Mesenchymal stem cell (in vitro differentiated cells and primary cell): Measurements from ENCODE around the gene PKIG.

Experiments used
- DNase-seq: peaks from one replicate; pipeline ENCODE4 v3.0.0-alpha.2; 2013
- H2AFZ ChIP-seq: one replicate; pipeline ENCODE4 v1.6.1; 2013; ENCODE audit warnings: low read depth, mild to moderate bottlenecking, control low read depth, inconsistent platforms, low read length, moderate library complexity
- H2AK5ac ChIP-seq: 2 replicates; pipeline ENCODE4 v1.6.1; 2013; ENCODE audit warnings: low read length, moderate library complexity, mild to moderate bottlenecking, inconsistent platforms; ENCODE audit not compliant: severe bottlenecking
- H2BK120ac ChIP-seq: one replicate; pipeline ENCODE4 v1.6.1; 2013; ENCODE audit warnings: low read depth, mild to moderate bottlenecking, inconsistent platforms, low read length, moderate library complexity
- H2BK12ac ChIP-seq, 2 experiments: one replicate each; pipeline ENCODE4 v1.6.1; 2013; ENCODE audit warnings: inconsistent platforms in 2 of 2, low read length in 2 of 2, mild to moderate bottlenecking in 2 of 2, moderate library complexity in 2 of 2, control low read depth in 1 of 2
- H2BK15ac ChIP-seq: one replicate; pipeline ENCODE4 v1.6.1; 2013; ENCODE audit warnings: mild to moderate bottlenecking, low read depth, inconsistent platforms; ENCODE audit not compliant: poor library complexity, severe bottlenecking
- H2BK5ac ChIP-seq: 2 replicates; pipeline ENCODE4 v1.6.1; 2013; ENCODE audit warnings: low read depth, mild to moderate bottlenecking, low read length, control low read depth, inconsistent platforms; ENCODE audit not compliant: poor library complexity, severe bottlenecking
- H3K14ac ChIP-seq, 2 experiments: one replicate each; pipeline ENCODE4 v1.6.1; 2013; ENCODE audit warnings: inconsistent platforms in 2 of 2, low read length in 2 of 2, control low read depth in 1 of 2, mild to moderate bottlenecking in 1 of 2, moderate library complexity in 1 of 2
- H3K18ac ChIP-seq, 2 experiments: one replicate each; pipeline ENCODE4 v1.6.1; 2013; ENCODE audit warnings: inconsistent platforms in 2 of 2, low read length in 2 of 2, control low read depth in 1 of 2, low read depth in 1 of 2, mild to moderate bottlenecking in 1 of 2
- H3K23ac ChIP-seq, 2 experiments: one replicate each; pipeline ENCODE4 v1.6.1; 2013; ENCODE audit warnings: inconsistent platforms in 2 of 2, low read length in 2 of 2, mild to moderate bottlenecking in 2 of 2, moderate library complexity in 2 of 2, control low read depth in 1 of 2
- H3K27ac ChIP-seq: 2 replicates; pipeline ENCODE4 v1.5.1; 2013; ENCODE audit warnings: mild to moderate bottlenecking, moderate library complexity, low read length, control low read depth, inconsistent platforms; ENCODE audit not compliant: poor library complexity, severe bottlenecking
- H3K27me3 ChIP-seq, 2 experiments: 2 replicates each; pipeline versions ENCODE4 v1.6.1 to v1.7.0; 2013; ENCODE audit warnings: low read length in 2 of 2, mild to moderate bottlenecking in 2 of 2, moderate library complexity in 2 of 2, control low read depth in 1 of 2, inconsistent platforms in 1 of 2; ENCODE audit not compliant: control insufficient read depth in 1 of 2, insufficient read depth in 1 of 2
- H3K36me3 ChIP-seq, 2 experiments: 2 replicates each; pipeline versions ENCODE4 v1.6.1 to v1.7.0; 2013; ENCODE audit warnings: low read length in 2 of 2, control low read depth in 1 of 2, inconsistent platforms in 1 of 2, low read depth in 1 of 2, mild to moderate bottlenecking in 1 of 2; ENCODE audit not compliant: insufficient read depth in 2 of 2, control insufficient read depth in 1 of 2
- H3K4ac ChIP-seq, 2 experiments: one replicate each; pipeline ENCODE4 v1.6.1; 2013; ENCODE audit warnings: inconsistent platforms in 2 of 2, low read length in 2 of 2, mild to moderate bottlenecking in 2 of 2, moderate library complexity in 2 of 2, control low read depth in 1 of 2, low read depth in 1 of 2
- H3K4me1 ChIP-seq: 2 replicates; pipeline ENCODE4 v1.6.1; 2013; ENCODE audit warnings: low read depth, low read length, control low read depth; ENCODE audit not compliant: control insufficient read depth, insufficient read depth
- H3K4me2 ChIP-seq: 2 replicates; pipeline ENCODE4 v1.6.1; 2013; ENCODE audit warnings: low read length, mild to moderate bottlenecking, inconsistent platforms; ENCODE audit not compliant: poor library complexity, severe bottlenecking
- H3K4me3 ChIP-seq, 2 experiments: 2 replicates each; pipeline versions ENCODE4 v1.5.1 to v1.7.0; 2013; ENCODE audit warnings: low read length in 2 of 2, mild to moderate bottlenecking in 2 of 2, control low read depth in 1 of 2, low read depth in 1 of 2; ENCODE audit not compliant: insufficient read depth in 1 of 2
- H3K79me1 ChIP-seq: replicated peaks from 2 replicates; pipeline ENCODE4 v1.6.1; 2013; ENCODE audit warnings: mild to moderate bottlenecking, control low read depth, low read length, inconsistent platforms; ENCODE audit not compliant: poor library complexity, severe bottlenecking
- H3K9ac ChIP-seq: 2 replicates; pipeline ENCODE4 v1.7.0; 2013; ENCODE audit warnings: mild to moderate bottlenecking, low read length, moderate library complexity
- H3K9me3 ChIP-seq: 2 replicates; pipeline ENCODE4 v1.7.0; 2013; ENCODE audit warnings: mild to moderate bottlenecking, low read length; ENCODE audit not compliant: control insufficient read depth
- H4K8ac ChIP-seq: one replicate; pipeline ENCODE4 v1.6.1; 2013; ENCODE audit warnings: inconsistent platforms, mild to moderate bottlenecking, low read length, moderate library complexity
- H4K91ac ChIP-seq: one replicate; pipeline ENCODE4 v1.6.1; 2013; ENCODE audit warnings: mild to moderate bottlenecking, low read length, inconsistent platforms
- WGBS: methylation state at CpG from one replicate; pipeline ENCODE4 v1.1.7; 2013; ENCODE audit warnings: mixed read lengths; 5-methylcytosine and 5-hydroxymethylcytosine counted together

Gene PKIG

DNA sequence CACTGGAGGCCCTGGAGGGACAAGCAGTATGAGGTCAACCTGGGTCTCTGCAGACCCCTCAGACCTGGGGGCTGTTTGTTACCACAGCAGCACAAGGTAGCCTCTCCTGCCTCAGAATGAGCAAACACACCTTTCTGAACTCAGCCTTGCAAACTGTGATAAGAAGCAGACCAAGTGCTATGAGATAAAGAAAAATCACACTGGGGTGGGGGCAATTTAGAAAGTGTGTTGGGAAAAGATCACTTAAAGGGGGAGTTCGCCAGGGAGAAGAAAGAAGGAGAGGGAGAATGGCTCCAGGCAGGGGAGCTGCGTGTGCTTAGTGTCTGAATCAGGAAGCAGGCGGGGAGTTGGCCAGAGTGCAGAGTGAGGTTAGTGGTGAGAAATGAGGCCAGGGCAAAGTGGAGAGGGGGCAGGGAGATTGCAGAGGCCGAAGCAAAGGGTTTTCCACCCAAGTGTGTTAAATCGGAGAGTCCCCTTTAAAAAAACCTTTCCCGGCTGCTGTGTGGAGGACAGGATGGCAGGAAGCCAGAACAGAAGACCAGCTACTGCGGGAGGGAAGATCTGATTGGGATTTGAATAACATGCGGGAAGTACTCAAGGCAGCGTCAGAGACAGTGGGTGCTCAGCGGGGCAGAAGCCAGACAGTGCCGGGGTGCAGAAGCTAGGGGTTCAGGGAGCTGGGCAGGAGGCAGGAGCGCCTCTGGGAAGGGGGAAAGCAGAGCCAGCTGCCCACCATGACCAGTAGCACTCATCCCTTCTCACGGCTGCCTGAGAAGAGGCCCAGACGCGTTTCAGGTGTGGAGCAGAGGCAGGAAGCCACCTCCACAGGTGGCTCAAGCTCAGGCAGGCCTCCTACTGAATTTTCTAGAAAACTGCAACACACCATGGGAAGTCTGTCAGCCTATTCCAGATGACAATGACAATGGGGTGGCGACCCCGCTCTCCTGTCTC, 60.1 kb downstream of the PKIG start:
- 21% methylated on average over 14 of the region's 17 CpGs for WGBS
- H3K4me1 ChIP-seq = peaks cover 47% of the 10 kb centered on the region
- H3K9ac ChIP-seq = peak overlapping the region; percentile 86
- H3K14ac ChIP-seq = peak overlapping the region in 1 of 2 experiments; percentile 13
- DNase-seq = peak; percentile 97
- peak overlapping the region; percentile 94 for H2BK5ac ChIP-seq
- H3K79me1 ChIP-seq = peaks cover 30% of the 10 kb centered on the region
- H3K27me3 ChIP-seq = no peaks in the 10 kb centered on the region
- peak overlapping the region; percentile 63 for H2AK5ac ChIP-seq
- peak overlapping the region; percentile 89 for H4K8ac ChIP-seq
- H2BK120ac ChIP-seq = peak overlapping the region; percentile 91
- peak overlapping the region; percentile 98 for H4K91ac ChIP-seq
- peak overlapping the region; percentile 68 for H2AFZ ChIP-seq
- H3K4me2 ChIP-seq = peak overlapping the region; percentile 57
- H2BK12ac ChIP-seq = peak overlapping the region; percentile 96 to 97
- peak overlapping the region; percentile 93 to 97 for H3K4ac ChIP-seq
- peaks cover 10 to 20% of the 10 kb centered on the region in 2 experiments for H3K36me3 ChIP-seq
- peak overlapping the region; percentile 97 to 98 for H3K18ac ChIP-seq
- H3K4me3 ChIP-seq = peak overlapping the region in 1 of 2 experiments; percentile 47
- H2BK15ac ChIP-seq = peak overlapping the region; percentile 77
- H3K27ac ChIP-seq = peak overlapping the region; percentile 96
- H3K23ac ChIP-seq = no peak overlapping the region
- peaks cover 4% of the 10 kb centered on the region for H3K9me3 ChIP-seq

DNA sequence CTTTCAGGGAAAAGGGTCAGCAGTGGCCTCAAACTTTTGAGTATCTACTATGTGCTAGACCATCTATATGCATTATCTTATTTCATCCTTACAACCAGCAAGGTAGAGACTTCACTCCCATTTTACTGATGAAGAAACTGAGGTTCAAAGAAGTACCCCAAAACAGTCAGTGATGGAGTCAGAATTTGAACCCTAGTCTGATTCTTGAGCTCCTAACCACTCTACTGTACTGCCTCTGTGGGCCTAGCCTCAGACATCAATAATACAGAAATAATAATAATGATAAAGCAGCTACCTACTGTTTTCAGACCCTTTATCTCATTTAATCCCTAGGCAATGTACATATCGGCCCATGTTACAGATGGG, 60.8 kb downstream of the PKIG start:
- Histone ChIP-seq H3K4me3 (peak overlapping the region in 1 of 2 experiments; percentile 47), H2AFZ (no peak overlapping the region), H3K4ac (peak overlapping the region; percentile 83 to 97), H3K36me3 (peaks cover 13 to 14% of the 10 kb centered on the region in 2 experiments), H2AK5ac (peak overlapping the region; percentile 63), H3K27me3 (no peaks in the 10 kb centered on the region), H3K18ac (peak overlapping the region; percentile 91 to 97), H4K8ac (peak overlapping the region; percentile 82), H2BK15ac (peak overlapping the region; percentile 77), H2BK12ac (peak overlapping the region; percentile 81 to 92), H4K91ac (no peak overlapping the region), H3K79me1 (peaks cover 27% of the 10 kb centered on the region), H3K4me1 (peaks cover 46% of the 10 kb centered on the region), H3K23ac (no peak overlapping the region), H3K9ac (peak overlapping the region; percentile 86), H3K27ac (peak overlapping the region; percentile 96), H3K14ac (no peak overlapping the region), H2BK5ac (peak overlapping the region; percentile 94), H2BK120ac (peak overlapping the region; percentile 91), H3K9me3 (peaks cover 4% of the 10 kb centered on the region), H3K4me2 (no peak overlapping the region)
- WGBS = 86% methylated on average over 1 of the region's 1 CpG
- DNase-seq = no peak

DNA sequence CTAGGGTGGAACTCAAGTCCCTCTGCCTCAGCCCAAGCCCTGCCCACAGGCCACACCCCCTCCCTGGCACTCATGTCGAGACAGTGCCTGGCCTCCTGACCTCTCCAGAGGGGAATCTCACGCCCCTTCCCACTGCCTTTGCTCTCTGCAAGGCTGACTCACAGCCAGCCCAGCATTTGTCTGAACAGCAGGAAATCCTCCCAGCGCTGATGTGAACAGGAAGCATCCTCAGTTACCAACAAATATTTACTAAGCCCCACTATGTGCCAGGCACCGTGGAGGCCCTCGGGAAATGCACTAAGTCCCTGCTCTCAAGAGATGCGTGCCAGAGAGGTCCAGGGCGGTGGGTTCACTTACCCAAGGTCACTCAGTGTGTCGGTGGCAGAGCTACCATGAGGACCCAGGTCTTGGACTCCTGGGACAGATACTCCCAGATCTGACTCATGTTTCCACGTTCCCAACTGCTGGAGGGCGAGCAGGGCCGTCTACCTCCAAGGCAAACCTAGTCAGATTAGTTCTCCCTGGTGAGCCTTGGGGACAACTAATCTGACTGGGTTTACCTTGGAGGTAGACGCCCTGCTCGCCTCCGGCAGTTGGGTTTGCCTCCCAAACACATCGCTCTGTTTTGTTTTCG, 61.3 kb downstream of the PKIG start:
- H3K4me2 ChIP-seq = no peak overlapping the region
- peak overlapping the region; percentile 8 for H2BK15ac ChIP-seq
- H4K8ac ChIP-seq = peak overlapping the region; percentile 82
- peaks cover 12 to 17% of the 10 kb centered on the region in 2 experiments for H3K36me3 ChIP-seq
- no peak overlapping the region for H3K14ac ChIP-seq
- peak overlapping the region; percentile 28 for H4K91ac ChIP-seq
- no peaks in the 10 kb centered on the region for H3K27me3 ChIP-seq
- H2BK5ac ChIP-seq = no peak overlapping the region
- DNase-seq = peak; percentile 99
- H3K27ac ChIP-seq = peak overlapping the region; percentile 96
- WGBS = 19% methylated on average over 16 of the region's 16 CpGs
- H3K23ac ChIP-seq = peak overlapping the region in 1 of 2 experiments; percentile 18
- peaks cover 4% of the 10 kb centered on the region for H3K9me3 ChIP-seq
- H2BK12ac ChIP-seq = peak overlapping the region in 1 of 2 experiments; percentile 80
- peaks cover 48% of the 10 kb centered on the region for H3K4me1 ChIP-seq
- H2AFZ ChIP-seq = no peak overlapping the region
- peak overlapping the region in 1 of 2 experiments; percentile 71 for H3K4ac ChIP-seq
- H2AK5ac ChIP-seq = peak overlapping the region; percentile 63
- H3K79me1 ChIP-seq = peaks cover 25% of the 10 kb centered on the region
- H3K4me3 ChIP-seq = no peak overlapping the region
- no peak overlapping the region for H2BK120ac ChIP-seq
- peak overlapping the region; percentile 86 for H3K9ac ChIP-seq
- H3K18ac ChIP-seq = peak overlapping the region; percentile 56 to 89

DNA sequence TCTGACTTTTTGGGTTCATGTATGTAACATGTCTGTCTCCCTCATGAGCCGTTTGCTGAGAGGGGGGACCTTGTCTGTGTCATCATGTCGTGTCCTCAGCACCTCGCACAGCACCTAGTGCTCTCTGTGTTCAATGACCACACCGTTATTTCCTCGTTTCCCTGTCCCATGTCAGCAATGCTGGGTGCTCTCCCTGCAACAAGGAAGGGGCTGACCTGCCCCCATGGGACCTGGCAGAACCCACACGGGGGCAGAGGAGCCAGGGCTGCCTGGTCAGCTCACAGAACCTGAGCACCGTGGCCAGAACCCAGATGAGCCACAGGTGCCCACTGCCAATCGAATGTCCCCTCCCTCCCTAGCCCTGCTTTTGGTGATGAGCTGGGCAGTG, 61.8 kb downstream of the PKIG start:
- Histone ChIP-seq H3K23ac (no peak overlapping the region), H3K9me3 (peaks cover 4% of the 10 kb centered on the region), H3K4me2 (no peak overlapping the region), H3K18ac (peak overlapping the region; percentile 56 to 89), H2BK5ac (no peak overlapping the region), H3K27ac (peak overlapping the region; percentile 96), H3K4ac (peak overlapping the region; percentile 37 to 52), H2AK5ac (peak overlapping the region; percentile 2), H2BK12ac (peak overlapping the region; percentile 14 to 80), H3K9ac (peak overlapping the region; percentile 86), H4K8ac (no peak overlapping the region), H3K14ac (peak overlapping the region in 1 of 2 experiments; percentile 37), H3K4me3 (no peak overlapping the region), H4K91ac (peak overlapping the region; percentile 83), H2AFZ (no peak overlapping the region), H3K79me1 (peaks cover 20% of the 10 kb centered on the region), H2BK15ac (peak overlapping the region; percentile 2), H2BK120ac (no peak overlapping the region), H3K4me1 (peaks cover 46% of the 10 kb centered on the region), H3K36me3 (peaks cover 8 to 17% of the 10 kb centered on the region in 2 experiments), H3K27me3 (no peaks in the 10 kb centered on the region)
- 87% methylated on average over 8 of the region's 8 CpGs for WGBS
- no peak for DNase-seq
